ENCODE measurements around the gene MED17. TPM values are rescaled to one million over a fixed set of nuclear protein-coding genes. Genes with fewer than 3 reads are reported as not detected.
"Not testable (repeated sequence)": the region's sequence is repeated elsewhere in the genome, so short reads cannot be mapped to it uniquely, and the experiment has no call there.

Gene MED17
- total RNA-seq, 2 experiments from 2014 or later, result 23.0 to 33.3 TPM

DNA sequence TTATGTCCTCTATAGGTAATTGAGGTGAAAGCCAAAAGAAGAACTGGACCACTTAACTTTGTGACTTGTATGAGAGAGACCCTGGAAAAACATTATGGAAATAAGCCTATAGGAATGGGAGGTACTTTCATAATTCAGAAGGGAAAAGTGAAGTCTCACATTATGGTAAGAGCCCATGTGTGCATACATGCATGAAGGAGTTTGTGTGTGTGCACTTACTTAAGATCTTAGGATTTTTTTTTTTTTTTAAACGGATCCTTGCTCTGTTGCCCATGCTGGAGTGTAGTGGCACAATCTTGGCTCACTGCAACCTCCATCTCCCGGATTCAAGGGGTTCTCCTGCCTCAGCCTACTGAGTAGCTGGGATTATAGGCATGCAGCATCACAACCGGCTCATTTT, 26.8 kb upstream of the MED17 start:
- no peak overlapping the region for H2AFZ ChIP-seq (ENCODE audit: low read length)
- DNase-seq (ENCODE audit: low spot score), result no peak
- H3K36me3 ChIP-seq (ENCODE audit: insufficient read depth, low read length), result peaks cover 69% of the 10 kb centered on the region
- no peaks in the 10 kb centered on the region for H4K20me1 ChIP-seq (ENCODE audit: insufficient read depth, low read length)
- no peak overlapping the region for H3K4me3 ChIP-seq (ENCODE audit: low read depth, low read length, poor library complexity, severe bottlenecking)
- H3K79me2 ChIP-seq (ENCODE audit: insufficient read depth, low read depth, low read length), result no peaks in the 10 kb centered on the region
- H3K4me2 ChIP-seq (ENCODE audit: low read length), result no peak overlapping the region
- no TSS peak for BruUV-seq (replicated peaks)
- intact Hi-C loops (cut with micrococcal nuclease; ENCODE audit: unreplicated experiment), result no loop called here
- H3K9me3 ChIP-seq (ENCODE audit: low read length), result no peaks in the 10 kb centered on the region
- TF ChIP-seq EZH2phosphoT487 (IDR thresholded peaks at IDR 0.05; ENCODE audit: borderline replicate concordance, low read depth, low read length), result no peak
- no peak for TF ChIP-seq CTCF (conservative IDR thresholded peaks at IDR 0.05; ENCODE audit: low read length)
- CTCF ChIA-PET (ENCODE audit: unreplicated experiment), result no interaction called here
- POLR2A ChIA-PET, result no interaction called here
- H3K9me2 ChIP-seq (ENCODE audit: insufficient read depth, low read length), result no peaks in the 10 kb centered on the region
- H3K4me1 ChIP-seq (ENCODE audit: insufficient read depth, low read length, poor library complexity, severe bottlenecking), result no peaks in the 10 kb centered on the region
- H3K27ac ChIP-seq (ENCODE audit: low read depth, low read length, poor library complexity, severe bottlenecking), result no peak overlapping the region

DNA sequence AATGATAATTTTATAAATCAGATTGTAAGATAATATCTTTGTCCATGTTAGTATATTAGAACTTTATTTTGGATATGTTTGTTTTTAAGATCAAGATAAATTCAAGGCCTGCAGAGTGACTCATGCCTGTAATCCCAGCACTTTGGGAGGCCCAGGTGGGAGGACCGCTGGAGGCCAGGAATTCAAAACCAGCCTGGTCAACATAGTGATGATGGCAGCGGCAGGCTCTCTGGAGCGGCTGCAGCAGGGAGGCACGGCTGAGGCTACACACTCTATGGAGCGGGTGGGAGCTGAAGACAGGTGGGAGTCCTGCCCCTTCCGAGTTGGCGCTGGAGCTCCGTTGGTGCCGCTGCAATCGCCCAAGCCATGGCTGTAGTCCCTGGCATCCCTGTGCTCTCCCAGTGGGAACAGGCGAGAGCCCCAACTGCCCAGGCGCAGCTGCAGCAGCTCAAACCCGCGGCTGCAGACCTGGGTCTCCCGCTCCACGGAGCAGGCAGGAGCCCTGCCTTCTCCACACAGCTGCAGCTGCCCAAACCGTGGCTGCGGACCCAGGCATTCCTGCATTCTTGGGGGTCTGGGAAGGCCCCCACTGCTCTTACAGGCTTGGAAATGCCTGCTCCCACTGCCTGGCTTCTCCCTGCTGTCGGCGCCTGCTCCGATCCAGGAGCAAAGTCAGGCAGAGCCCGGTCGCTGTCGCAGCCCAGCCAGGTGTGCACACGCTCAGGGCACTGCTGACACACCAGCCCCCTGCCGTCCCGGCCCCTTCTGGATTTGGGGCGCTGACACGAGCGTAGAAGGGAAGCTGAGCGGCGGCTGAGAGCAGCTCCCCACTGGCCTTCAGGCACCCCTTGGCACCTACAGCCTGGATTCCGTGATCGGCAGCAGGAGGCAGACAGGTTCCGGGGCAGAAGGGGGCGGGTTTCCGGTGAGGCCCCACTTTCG, 25.9 kb upstream of the MED17 start:
- Histone ChIP-seq H3K4me2 (ENCODE audit: low read length) (no peak overlapping the region), H2AFZ (ENCODE audit: low read length) (no peak overlapping the region), H3K27ac (ENCODE audit: low read depth, low read length, poor library complexity, severe bottlenecking) (no peak overlapping the region), H3K79me2 (ENCODE audit: insufficient read depth, low read depth, low read length) (no peaks in the 10 kb centered on the region), H3K9me3 (ENCODE audit: low read length) (no peaks in the 10 kb centered on the region), H4K20me1 (ENCODE audit: insufficient read depth, low read length) (no peaks in the 10 kb centered on the region), H3K4me3 (ENCODE audit: low read depth, low read length, poor library complexity, severe bottlenecking) (no peak overlapping the region), H3K4me1 (ENCODE audit: insufficient read depth, low read length, poor library complexity, severe bottlenecking) (no peaks in the 10 kb centered on the region), H3K36me3 (ENCODE audit: insufficient read depth, low read length) (peaks cover 76% of the 10 kb centered on the region), H3K9me2 (ENCODE audit: insufficient read depth, low read length) (no peaks in the 10 kb centered on the region)
- intact Hi-C loops (cut with micrococcal nuclease; ENCODE audit: unreplicated experiment), result no loop called here
- TF ChIP-seq EZH2phosphoT487 (IDR thresholded peaks at IDR 0.05; ENCODE audit: borderline replicate concordance, low read depth, low read length) (no peak), CTCF (conservative IDR thresholded peaks at IDR 0.05; ENCODE audit: low read length) (no peak)
- ChIA-PET CTCF (ENCODE audit: unreplicated experiment) (no interaction called here), POLR2A (no interaction called here)
- DNase-seq (ENCODE audit: low spot score), result no peak
- no TSS peak for BruUV-seq (replicated peaks)

DNA sequence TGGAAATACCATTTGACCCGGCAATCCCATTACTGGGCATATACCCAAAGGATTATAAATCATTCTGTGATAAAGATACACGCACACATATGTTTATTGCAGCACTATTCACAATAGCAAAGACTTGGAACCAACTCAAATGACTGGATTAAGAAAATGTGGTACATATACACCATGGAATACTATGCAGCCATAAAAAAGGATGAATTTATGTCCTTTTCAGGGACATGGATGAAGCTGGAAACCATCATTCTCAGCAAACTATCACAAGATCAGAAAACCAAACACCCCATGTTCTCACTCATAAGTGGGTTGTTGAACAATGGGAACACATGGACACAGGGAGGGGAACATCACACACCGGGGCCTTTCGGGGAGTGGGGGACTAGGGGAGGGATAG, 25.0 kb upstream of the MED17 start:
- POLR2A ChIA-PET, result interaction anchor here (1.0 kb wide), 1 partner anchor 17 kb away, joined by 3 read pairs; no protein-coding TSS in a partner anchor
- H3K27ac ChIP-seq (ENCODE audit: low read depth, low read length, poor library complexity, severe bottlenecking); H3K9me2 ChIP-seq (ENCODE audit: insufficient read depth, low read length); H3K79me2 ChIP-seq (ENCODE audit: insufficient read depth, low read depth, low read length); DNase-seq (ENCODE audit: low spot score); BruUV-seq (replicated peaks); H3K4me3 ChIP-seq (ENCODE audit: low read depth, low read length, poor library complexity, severe bottlenecking); H3K9me3 ChIP-seq (ENCODE audit: low read length); H3K4me1 ChIP-seq (ENCODE audit: insufficient read depth, low read length, poor library complexity, severe bottlenecking); CTCF ChIA-PET (ENCODE audit: unreplicated experiment); H3K4me2 ChIP-seq (ENCODE audit: low read length); intact Hi-C loops (cut with micrococcal nuclease; ENCODE audit: unreplicated experiment); H2AFZ ChIP-seq (ENCODE audit: low read length); H4K20me1 ChIP-seq (ENCODE audit: insufficient read depth, low read length): not testable (repeated sequence)
- H3K36me3 ChIP-seq (ENCODE audit: insufficient read depth, low read length), result peaks cover 72% of the 10 kb centered on the region
